Measurements from ENCODE around the gene OCA2.

DNA sequence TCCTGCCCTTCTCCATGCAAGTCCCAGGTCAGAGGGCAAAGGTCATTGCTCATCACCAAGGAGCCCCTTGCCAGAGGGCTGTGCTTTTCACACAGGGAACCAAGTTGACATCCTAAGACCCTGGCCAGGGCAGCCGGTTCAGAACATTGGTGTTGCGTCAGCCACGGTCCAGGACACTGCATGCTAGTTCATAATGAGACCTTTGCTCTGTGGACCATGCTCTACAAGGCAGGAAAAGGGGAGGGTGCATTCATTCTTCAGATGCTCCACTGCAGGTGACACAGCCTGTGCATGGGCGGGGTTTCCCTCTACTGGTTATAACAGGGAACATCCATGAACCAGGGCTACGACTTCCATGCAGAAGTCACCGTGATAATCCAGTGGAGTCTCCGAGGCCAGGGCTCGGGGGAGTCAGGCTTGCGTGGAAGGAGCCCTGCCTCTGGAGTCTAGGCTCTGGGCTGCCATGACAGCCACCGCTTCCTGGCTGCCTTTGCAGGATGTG lies 81.6 kb downstream of the OCA2 start:
- TF ChIP-seq, protein P1, sequence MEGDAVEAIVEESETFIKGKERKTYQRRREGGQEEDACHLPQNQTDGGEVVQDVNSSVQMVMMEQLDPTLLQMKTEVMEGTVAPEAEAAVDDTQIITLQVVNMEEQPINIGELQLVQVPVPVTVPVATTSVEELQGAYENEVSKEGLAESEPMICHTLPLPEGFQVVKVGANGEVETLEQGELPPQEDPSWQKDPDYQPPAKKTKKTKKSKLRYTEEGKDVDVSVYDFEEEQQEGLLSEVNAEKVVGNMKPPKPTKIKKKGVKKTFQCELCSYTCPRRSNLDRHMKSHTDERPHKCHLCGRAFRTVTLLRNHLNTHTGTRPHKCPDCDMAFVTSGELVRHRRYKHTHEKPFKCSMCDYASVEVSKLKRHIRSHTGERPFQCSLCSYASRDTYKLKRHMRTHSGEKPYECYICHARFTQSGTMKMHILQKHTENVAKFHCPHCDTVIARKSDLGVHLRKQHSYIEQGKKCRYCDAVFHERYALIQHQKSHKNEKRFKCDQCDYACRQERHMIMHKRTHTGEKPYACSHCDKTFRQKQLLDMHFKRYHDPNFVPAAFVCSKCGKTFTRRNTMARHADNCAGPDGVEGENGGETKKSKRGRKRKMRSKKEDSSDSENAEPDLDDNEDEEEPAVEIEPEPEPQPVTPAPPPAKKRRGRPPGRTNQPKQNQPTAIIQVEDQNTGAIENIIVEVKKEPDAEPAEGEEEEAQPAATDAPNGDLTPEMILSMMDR (IDR thresholded peaks at IDR 0.05), result no peak
- TF ChIP-seq POLR2AphosphoS5 (IDR thresholded peaks at IDR 0.05) (no peak), POLR2A (IDR thresholded peaks at IDR 0.05) (no peak)

Measured in prostate gland (tissue), 2 donors.